ENCODE measurements around the gene PER2. TPM values are rescaled to one million over a fixed set of nuclear protein-coding genes. Genes with fewer than 3 reads are reported as not detected.

The PER2 gene
- total and polyA plus RNA-seq, 10 of the 15 experiments (the other 5 are each of a cell fraction or from before 2014, with no cell fraction given): 1.5 to 15.1 (median 4.6) TPM

DNA sequence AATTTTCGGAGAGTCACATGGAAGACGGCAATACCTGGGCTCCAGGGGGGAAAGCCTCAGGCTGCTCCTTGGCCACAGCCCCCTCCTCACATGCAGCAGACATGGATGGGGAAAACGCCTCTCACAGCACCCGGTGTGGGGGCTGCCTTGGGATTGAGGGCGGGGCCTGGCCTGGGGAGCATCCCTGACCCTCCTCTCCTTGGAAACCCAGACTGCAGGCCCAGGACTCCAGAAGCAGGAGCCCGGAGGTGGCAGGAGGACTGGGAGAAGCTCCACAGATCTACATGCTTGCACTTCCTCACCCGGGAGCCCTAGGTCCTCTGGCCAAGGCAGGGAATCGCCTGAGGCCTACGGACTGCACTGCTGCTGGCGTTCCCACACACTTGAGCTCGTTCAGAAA, 36.4 kb downstream of the PER2 start:
- H3K4me1 ChIP-seq (ENCODE audit: control insufficient read depth, insufficient read depth, low read length): no peaks in the 10 kb centered on the region
- TF ChIP-seq, protein P1, sequence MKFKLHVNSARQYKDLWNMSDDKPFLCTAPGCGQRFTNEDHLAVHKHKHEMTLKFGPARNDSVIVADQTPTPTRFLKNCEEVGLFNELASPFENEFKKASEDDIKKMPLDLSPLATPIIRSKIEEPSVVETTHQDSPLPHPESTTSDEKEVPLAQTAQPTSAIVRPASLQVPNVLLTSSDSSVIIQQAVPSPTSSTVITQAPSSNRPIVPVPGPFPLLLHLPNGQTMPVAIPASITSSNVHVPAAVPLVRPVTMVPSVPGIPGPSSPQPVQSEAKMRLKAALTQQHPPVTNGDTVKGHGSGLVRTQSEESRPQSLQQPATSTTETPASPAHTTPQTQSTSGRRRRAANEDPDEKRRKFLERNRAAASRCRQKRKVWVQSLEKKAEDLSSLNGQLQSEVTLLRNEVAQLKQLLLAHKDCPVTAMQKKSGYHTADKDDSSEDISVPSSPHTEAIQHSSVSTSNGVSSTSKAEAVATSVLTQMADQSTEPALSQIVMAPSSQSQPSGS (IDR thresholded peaks at IDR 0.05; ENCODE audit: low read length): no peak
- H3K27ac ChIP-seq (ENCODE audit: control insufficient read depth, insufficient read depth): no peak overlapping the region
- BruUV-seq (replicated peaks): no TSS peak
- DNase-seq (ENCODE audit: low read depth, low spot score) (no peak), FAIRE-seq (no peak), ATAC-seq (no peak)
- H3K79me2 ChIP-seq (ENCODE audit: control insufficient read depth, insufficient read depth, low read length): no peaks in the 10 kb centered on the region
- ChIA-PET RAD21 (ENCODE audit: unreplicated experiment) (no interaction called here), POLR2A (no interaction called here), CTCF (interaction anchor here (2.7 kb wide), 1 partner anchor 12 kb away, joined by 8 read pairs; no protein-coding TSS in a partner anchor), SMC1A (ENCODE audit: uncharacterized antibody, unreplicated experiment) (interaction anchor here (1.6 kb wide), 1 partner anchor 11 kb away, joined by 4 read pairs; no protein-coding TSS in a partner anchor)
- no peaks in the 10 kb centered on the region for H3K9me3 ChIP-seq (replicated peaks; ENCODE audit: control insufficient read depth, insufficient read depth, low read length)
- H3K27me3 ChIP-seq (replicated peaks in 1 of 2; ENCODE audit: control insufficient read depth in 2 of 2, insufficient read depth in 2 of 2, low read length in 1 of 2): no peaks in the 10 kb centered on the region
- H3K36me3 ChIP-seq (ENCODE audit: control insufficient read depth in 2 of 2, insufficient read depth in 2 of 2, low read length in 1 of 2): peaks cover 4 to 13% of the 10 kb centered on the region in 2 experiments; a peak in 3 of 4 replicates
- in situ Hi-C loops (cut with MboI) (no loop called here), intact Hi-C loops (cut with micrococcal nuclease; ENCODE audit: unreplicated experiment) (no loop called here)
- H3K4me2 ChIP-seq (ENCODE audit: control insufficient read depth, insufficient read depth): no peak overlapping the region
- H2AFZ ChIP-seq (ENCODE audit: control insufficient read depth, low read depth, low read length): no peak overlapping the region
- no peak overlapping the region for H3K9ac ChIP-seq (ENCODE audit: control insufficient read depth, insufficient read depth, low read length)
- H4K20me1 ChIP-seq (ENCODE audit: control insufficient read depth, insufficient read depth): no peaks in the 10 kb centered on the region
- WGBS (ENCODE audit: insufficient coverage, insufficient replicate concordance, low lambda C conversion rate, missing lambda C conversion rate): 97% methylated on average over 10 of the region's 11 CpGs
- no peak overlapping the region for H3K4me3 ChIP-seq

DNA sequence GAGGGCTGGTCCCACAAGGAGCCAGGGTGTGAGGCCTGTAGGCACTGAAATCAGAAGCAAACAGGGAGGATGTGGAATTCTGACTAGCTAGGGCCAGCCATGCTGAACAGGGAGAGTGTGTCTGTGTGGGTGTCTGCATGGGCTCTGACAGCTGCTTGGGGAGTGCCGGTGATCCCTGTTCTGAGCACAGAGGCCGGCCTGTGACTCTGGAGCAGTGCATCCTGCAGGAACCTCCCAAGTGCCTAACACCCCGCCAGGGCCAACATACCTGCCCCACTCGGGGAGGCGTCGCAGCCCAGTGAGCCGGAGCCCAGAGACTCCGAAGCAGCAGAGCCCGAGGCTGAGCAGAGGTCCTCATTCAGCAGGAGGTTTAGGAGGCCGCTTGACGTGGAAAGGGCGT, 37.1 kb downstream of the PER2 start:
- peaks cover 4 to 11% of the 10 kb centered on the region in 2 experiments; a peak in 3 of 4 replicates for H3K36me3 ChIP-seq (ENCODE audit: control insufficient read depth in 2 of 2, insufficient read depth in 2 of 2, low read length in 1 of 2)
- no peaks in the 10 kb centered on the region for H3K27me3 ChIP-seq (replicated peaks in 1 of 2; ENCODE audit: control insufficient read depth in 2 of 2, insufficient read depth in 2 of 2, low read length in 1 of 2)
- H3K4me1 ChIP-seq (ENCODE audit: control insufficient read depth, insufficient read depth, low read length): no peaks in the 10 kb centered on the region
- ChIA-PET RAD21 (ENCODE audit: unreplicated experiment) (no interaction called here), POLR2A (interaction anchor here (0.6 kb wide), 1 partner anchor 17 kb away, joined by 3 read pairs; no protein-coding TSS in a partner anchor), SMC1A (ENCODE audit: uncharacterized antibody, unreplicated experiment) (interaction anchor here (1.6 kb wide), 1 partner anchor 12 kb away, joined by 4 read pairs; no protein-coding TSS in a partner anchor), CTCF (interaction anchor here (2.7 kb wide), 1 partner anchor 12 kb away, joined by 8 read pairs; no protein-coding TSS in a partner anchor)
- no peak for DNase-seq (ENCODE audit: low read depth, low spot score)
- intact Hi-C loops (cut with micrococcal nuclease; ENCODE audit: unreplicated experiment): no loop called here
- H3K79me2 ChIP-seq (ENCODE audit: control insufficient read depth, insufficient read depth, low read length): no peaks in the 10 kb centered on the region
- no peak overlapping the region for H2AFZ ChIP-seq (ENCODE audit: control insufficient read depth, low read depth, low read length)
- BruUV-seq (replicated peaks): no TSS peak
- H3K9me3 ChIP-seq (replicated peaks; ENCODE audit: control insufficient read depth, insufficient read depth, low read length): no peaks in the 10 kb centered on the region
- no peak overlapping the region for H3K4me3 ChIP-seq
- no peak for ATAC-seq
- no peak overlapping the region for H3K9ac ChIP-seq (ENCODE audit: control insufficient read depth, insufficient read depth, low read length)
- no peak overlapping the region for H3K27ac ChIP-seq (ENCODE audit: control insufficient read depth, insufficient read depth)
- 93% methylated on average over 12 of the region's 12 CpGs for WGBS (ENCODE audit: insufficient coverage, insufficient replicate concordance, low lambda C conversion rate, missing lambda C conversion rate)
- in situ Hi-C loops (cut with MboI): no loop called here
- no peaks in the 10 kb centered on the region for H4K20me1 ChIP-seq (ENCODE audit: control insufficient read depth, insufficient read depth)
- no peak overlapping the region for H3K4me2 ChIP-seq (ENCODE audit: control insufficient read depth, insufficient read depth)
- no peak for FAIRE-seq
- TF ChIP-seq, protein P2, sequence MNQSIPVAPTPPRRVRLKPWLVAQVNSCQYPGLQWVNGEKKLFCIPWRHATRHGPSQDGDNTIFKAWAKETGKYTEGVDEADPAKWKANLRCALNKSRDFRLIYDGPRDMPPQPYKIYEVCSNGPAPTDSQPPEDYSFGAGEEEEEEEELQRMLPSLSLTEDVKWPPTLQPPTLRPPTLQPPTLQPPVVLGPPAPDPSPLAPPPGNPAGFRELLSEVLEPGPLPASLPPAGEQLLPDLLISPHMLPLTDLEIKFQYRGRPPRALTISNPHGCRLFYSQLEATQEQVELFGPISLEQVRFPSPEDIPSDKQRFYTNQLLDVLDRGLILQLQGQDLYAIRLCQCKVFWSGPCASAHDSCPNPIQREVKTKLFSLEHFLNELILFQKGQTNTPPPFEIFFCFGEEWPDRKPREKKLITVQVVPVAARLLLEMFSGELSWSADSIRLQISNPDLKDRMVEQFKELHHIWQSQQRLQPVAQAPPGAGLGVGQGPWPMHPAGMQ (IDR thresholded peaks at IDR 0.05; ENCODE audit: borderline replicate concordance): no peak
- TF ChIP-seq, protein P3, sequence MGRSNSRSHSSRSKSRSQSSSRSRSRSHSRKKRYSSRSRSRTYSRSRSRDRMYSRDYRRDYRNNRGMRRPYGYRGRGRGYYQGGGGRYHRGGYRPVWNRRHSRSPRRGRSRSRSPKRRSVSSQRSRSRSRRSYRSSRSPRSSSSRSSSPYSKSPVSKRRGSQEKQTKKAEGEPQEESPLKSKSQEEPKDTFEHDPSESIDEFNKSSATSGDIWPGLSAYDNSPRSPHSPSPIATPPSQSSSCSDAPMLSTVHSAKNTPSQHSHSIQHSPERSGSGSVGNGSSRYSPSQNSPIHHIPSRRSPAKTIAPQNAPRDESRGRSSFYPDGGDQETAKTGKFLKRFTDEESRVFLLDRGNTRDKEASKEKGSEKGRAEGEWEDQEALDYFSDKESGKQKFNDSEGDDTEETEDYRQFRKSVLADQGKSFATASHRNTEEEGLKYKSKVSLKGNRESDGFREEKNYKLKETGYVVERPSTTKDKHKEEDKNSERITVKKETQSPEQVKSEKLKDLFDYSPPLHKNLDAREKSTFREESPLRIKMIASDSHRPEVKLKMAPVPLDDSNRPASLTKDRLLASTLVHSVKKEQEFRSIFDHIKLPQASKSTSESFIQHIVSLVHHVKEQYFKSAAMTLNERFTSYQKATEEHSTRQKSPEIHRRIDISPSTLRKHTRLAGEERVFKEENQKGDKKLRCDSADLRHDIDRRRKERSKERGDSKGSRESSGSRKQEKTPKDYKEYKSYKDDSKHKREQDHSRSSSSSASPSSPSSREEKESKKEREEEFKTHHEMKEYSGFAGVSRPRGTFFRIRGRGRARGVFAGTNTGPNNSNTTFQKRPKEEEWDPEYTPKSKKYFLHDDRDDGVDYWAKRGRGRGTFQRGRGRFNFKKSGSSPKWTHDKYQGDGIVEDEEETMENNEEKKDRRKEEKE (IDR thresholded peaks at IDR 0.05): no peak
- TF ChIP-seq SUZ12 (IDR thresholded peaks at IDR 0.05; ENCODE audit: unreplicated experiment) (no peak), CBX5 (IDR thresholded peaks at IDR 0.05; ENCODE audit: low read depth) (no peak), STAT3 (IDR thresholded peaks at IDR 0.05; ENCODE audit: low read depth, low read length) (no peak), BRCA1 (IDR thresholded peaks at IDR 0.05; ENCODE audit: low read depth, low read length) (no peak), ZNF622 (IDR thresholded peaks at IDR 0.05) (no peak), SMAD1 (IDR thresholded peaks at IDR 0.05; ENCODE audit: low read depth, partially characterized antibody) (no peak)
- TF ChIP-seq, protein P4, sequence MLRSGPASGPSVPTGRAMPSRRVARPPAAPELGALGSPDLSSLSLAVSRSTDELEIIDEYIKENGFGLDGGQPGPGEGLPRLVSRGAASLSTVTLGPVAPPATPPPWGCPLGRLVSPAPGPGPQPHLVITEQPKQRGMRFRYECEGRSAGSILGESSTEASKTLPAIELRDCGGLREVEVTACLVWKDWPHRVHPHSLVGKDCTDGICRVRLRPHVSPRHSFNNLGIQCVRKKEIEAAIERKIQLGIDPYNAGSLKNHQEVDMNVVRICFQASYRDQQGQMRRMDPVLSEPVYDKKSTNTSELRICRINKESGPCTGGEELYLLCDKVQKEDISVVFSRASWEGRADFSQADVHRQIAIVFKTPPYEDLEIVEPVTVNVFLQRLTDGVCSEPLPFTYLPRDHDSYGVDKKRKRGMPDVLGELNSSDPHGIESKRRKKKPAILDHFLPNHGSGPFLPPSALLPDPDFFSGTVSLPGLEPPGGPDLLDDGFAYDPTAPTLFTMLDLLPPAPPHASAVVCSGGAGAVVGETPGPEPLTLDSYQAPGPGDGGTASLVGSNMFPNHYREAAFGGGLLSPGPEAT (IDR thresholded peaks at IDR 0.05; ENCODE audit: low read depth): no peak

Data from GM12878 (cell line).